Measurements from ENCODE around the gene FUOM. TPM values are rescaled to one million over a fixed set of nuclear protein-coding genes. Genes with fewer than 3 reads are reported as not detected.
A peak's percentile ranks its signal among the peaks of the same experiment; 100 is the strongest.

FUOM gene
- total and polyA plus RNA-seq, 2 donors from 2014 or later: 17.5 to 118 TPM

DNA sequence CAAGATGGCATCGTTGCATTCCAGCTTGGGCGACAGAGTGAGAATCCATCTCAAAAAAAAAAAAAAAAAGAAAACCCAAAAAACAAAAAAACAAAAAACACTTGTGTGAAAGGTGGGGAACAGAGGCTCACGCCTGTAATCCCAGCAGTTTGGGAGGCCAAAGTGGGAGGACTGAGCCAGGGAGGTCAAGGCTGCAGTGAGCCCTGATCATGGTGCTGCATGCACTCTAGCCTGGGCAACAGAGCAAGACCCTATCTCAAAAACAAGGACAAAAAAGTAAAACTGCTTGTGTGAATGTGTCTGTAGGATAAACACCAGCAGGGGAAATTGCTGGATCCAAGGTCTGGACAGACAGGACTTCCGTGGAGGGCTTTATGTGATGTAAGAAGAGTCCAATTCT, 25.7 kb upstream of the FUOM start:
- H3K4me1 ChIP-seq (ENCODE audit: control insufficient read depth in 2 of 3, insufficient read depth in 2 of 3, low read depth in 1 of 3, low read length in 3 of 3): peaks cover 0 to 3% (median 0%) of the 10 kb centered on the region in 3 donors
- intact Hi-C loops (cut with DNase I): no loop called here
- no peak overlapping the region for H3K27ac ChIP-seq (ENCODE audit: low read depth in 2 of 2, low read length in 2 of 2)
- TF ChIP-seq, protein P1, sequence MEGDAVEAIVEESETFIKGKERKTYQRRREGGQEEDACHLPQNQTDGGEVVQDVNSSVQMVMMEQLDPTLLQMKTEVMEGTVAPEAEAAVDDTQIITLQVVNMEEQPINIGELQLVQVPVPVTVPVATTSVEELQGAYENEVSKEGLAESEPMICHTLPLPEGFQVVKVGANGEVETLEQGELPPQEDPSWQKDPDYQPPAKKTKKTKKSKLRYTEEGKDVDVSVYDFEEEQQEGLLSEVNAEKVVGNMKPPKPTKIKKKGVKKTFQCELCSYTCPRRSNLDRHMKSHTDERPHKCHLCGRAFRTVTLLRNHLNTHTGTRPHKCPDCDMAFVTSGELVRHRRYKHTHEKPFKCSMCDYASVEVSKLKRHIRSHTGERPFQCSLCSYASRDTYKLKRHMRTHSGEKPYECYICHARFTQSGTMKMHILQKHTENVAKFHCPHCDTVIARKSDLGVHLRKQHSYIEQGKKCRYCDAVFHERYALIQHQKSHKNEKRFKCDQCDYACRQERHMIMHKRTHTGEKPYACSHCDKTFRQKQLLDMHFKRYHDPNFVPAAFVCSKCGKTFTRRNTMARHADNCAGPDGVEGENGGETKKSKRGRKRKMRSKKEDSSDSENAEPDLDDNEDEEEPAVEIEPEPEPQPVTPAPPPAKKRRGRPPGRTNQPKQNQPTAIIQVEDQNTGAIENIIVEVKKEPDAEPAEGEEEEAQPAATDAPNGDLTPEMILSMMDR (IDR thresholded peaks at IDR 0.05; ENCODE audit: borderline replicate concordance, extremely low read depth, insufficient read depth): no peak
- FAIRE-seq: no peak
- no peak overlapping the region for H3K4me3 ChIP-seq (ENCODE audit: low read length in 3 of 3)
- no peak overlapping the region for H3K9ac ChIP-seq (ENCODE audit: low read length in 3 of 3)
- H3K36me3 ChIP-seq (ENCODE audit: control insufficient read depth in 2 of 3, insufficient read depth in 3 of 3, low read length in 3 of 3): peaks cover 0 to 5% (median 0%) of the 10 kb centered on the region in 3 donors
- peak in 1 of 5 donors; percentile 4 for DNase-seq
- H3K27me3 ChIP-seq (ENCODE audit: control insufficient read depth, insufficient read depth, low read length): no peaks in the 10 kb centered on the region
- no peaks in the 10 kb centered on the region for H3K9me3 ChIP-seq (ENCODE audit: control insufficient read depth in 2 of 3, insufficient read depth in 1 of 3, low read length in 3 of 3)

DNA sequence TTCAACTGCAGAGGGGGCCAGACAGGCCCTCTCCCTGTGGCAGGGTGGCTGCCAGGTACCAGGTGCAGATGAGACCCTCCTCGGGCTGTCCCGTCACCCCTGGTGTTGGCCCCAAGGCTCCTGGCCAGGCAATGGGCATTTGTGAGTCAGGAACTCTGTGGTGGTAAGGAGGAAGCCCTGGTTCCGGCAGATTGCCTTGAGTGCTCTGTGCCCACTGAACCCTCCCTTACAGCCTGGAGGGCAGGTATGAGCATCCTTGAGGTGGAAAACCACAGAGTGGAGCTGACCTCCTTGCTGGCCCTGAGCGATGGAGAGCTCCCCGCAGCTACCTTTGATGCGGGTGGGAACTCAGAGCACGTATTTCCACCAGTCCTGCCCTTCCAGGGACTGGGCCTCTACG, 23.2 kb upstream of the FUOM start:
- H3K4me1 ChIP-seq (ENCODE audit: control insufficient read depth in 2 of 3, insufficient read depth in 2 of 3, low read depth in 1 of 3, low read length in 3 of 3): peaks cover 0 to 10% (median 0%) of the 10 kb centered on the region in 3 donors
- H3K9me3 ChIP-seq (ENCODE audit: control insufficient read depth in 2 of 3, insufficient read depth in 1 of 3, low read length in 3 of 3): no peaks in the 10 kb centered on the region
- H3K4me3 ChIP-seq (ENCODE audit: low read length in 3 of 3): no peak overlapping the region
- H3K36me3 ChIP-seq (ENCODE audit: control insufficient read depth in 2 of 3, insufficient read depth in 3 of 3, low read length in 3 of 3): peaks cover 0 to 5% (median 0%) of the 10 kb centered on the region in 3 donors
- H3K27ac ChIP-seq (ENCODE audit: low read depth in 2 of 2, low read length in 2 of 2): no peak overlapping the region
- TF ChIP-seq, protein P1 (IDR thresholded peaks at IDR 0.05; ENCODE audit: borderline replicate concordance, extremely low read depth, insufficient read depth): no peak
- H3K9ac ChIP-seq (ENCODE audit: low read length in 3 of 3): no peak overlapping the region
- FAIRE-seq: no peak
- intact Hi-C loops (cut with DNase I): no loop called here
- DNase-seq: no peak
- H3K27me3 ChIP-seq (ENCODE audit: control insufficient read depth, insufficient read depth, low read length): no peaks in the 10 kb centered on the region

DNA sequence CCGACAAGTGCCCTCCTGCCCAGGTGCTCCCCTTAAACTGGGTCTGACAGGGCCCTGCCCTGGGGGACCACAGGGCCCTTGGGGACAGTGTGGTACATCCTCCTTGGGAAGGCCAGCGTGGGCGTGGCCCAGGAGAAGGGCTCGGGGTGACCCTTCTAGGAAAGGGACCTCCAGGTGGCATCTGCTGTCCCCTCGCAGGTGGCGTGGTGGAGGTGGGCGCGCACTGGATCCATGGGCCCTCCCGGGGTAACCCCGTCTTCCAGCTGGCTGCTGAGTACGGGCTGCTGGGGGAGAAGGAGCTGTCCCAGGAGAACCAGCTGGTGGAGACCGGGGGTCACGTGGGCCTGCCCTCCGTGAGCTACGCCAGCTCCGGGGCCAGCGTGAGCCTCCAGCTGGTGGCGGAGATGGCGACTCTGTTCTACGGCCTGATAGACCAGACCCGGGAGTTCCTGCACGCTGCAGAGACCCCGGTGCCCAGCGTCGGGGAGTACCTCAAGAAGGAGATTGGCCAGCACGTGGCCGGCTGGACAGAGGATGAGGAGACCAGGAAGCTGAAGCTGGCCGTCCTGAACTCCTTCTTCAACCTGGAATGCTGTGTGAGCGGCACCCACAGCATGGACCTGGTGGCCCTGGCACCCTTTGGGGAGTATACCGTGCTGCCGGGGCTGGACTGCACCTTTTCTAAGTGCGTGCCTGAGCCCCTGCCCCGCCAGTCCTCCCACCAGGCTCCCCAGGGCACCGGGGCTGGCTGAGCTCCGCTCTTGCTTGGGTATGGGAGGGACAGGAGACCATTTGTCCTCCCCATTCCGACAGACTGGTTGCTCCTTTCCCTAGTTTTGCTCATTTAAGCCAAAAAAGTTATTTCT, 22.2 kb upstream of the FUOM start:
- Histone ChIP-seq H3K36me3 (ENCODE audit: control insufficient read depth in 2 of 3, insufficient read depth in 3 of 3, low read length in 3 of 3) (peaks cover 0 to 5% (median 0%) of the 10 kb centered on the region in 3 donors), H3K9ac (ENCODE audit: low read length in 3 of 3) (no peak overlapping the region), H3K27me3 (ENCODE audit: control insufficient read depth, insufficient read depth, low read length) (no peaks in the 10 kb centered on the region), H3K9me3 (ENCODE audit: control insufficient read depth in 2 of 3, insufficient read depth in 1 of 3, low read length in 3 of 3) (no peaks in the 10 kb centered on the region), H3K27ac (ENCODE audit: low read depth in 2 of 2, low read length in 2 of 2) (no peak overlapping the region), H3K4me1 (ENCODE audit: control insufficient read depth in 2 of 3, insufficient read depth in 2 of 3, low read depth in 1 of 3, low read length in 3 of 3) (peaks cover 0 to 10% (median 0%) of the 10 kb centered on the region in 3 donors), H3K4me3 (ENCODE audit: low read length in 3 of 3) (peak overlapping the region in 2 of 3 donors; percentile 32 to 57)
- FAIRE-seq (no peak), DNase-seq (peak in 2 of 5 donors; percentile 84 to 86)
- intact Hi-C loops (cut with DNase I): no loop called here
- TF ChIP-seq, protein P1 (IDR thresholded peaks at IDR 0.05; ENCODE audit: borderline replicate concordance, extremely low read depth, insufficient read depth): no peak
